Sigmoid colon (tissue), 7 donors: Measurements from ENCODE around the gene SRGAP1. TPM values are rescaled to one million over a fixed set of nuclear protein-coding genes. Genes with fewer than 3 reads are reported as not detected.

Experiments
- DNase-seq: peaks from one replicate; pipeline ENCODE4 v3.0.0-alpha.2; 2019
- H3K27ac ChIP-seq, 4 donors: fragments of 200-600 bp; sonication (generic); one replicate each; pipeline ENCODE4 v1.5.1; 2016 to 2019; ENCODE audit warnings: mild to moderate bottlenecking in 1 of 4
- H3K27me3 ChIP-seq, 3 donors: fragments of 200-600 bp; sonication (generic); one replicate each; pipeline ENCODE4 v1.5.1; 2019; ENCODE audit warnings: mild to moderate bottlenecking in 1 of 3
- H3K36me3 ChIP-seq, 4 donors: fragments of 200-600 bp; sonication (generic); one replicate each; pipeline ENCODE4 v1.5.1; 2016 to 2019
- H3K4me1 ChIP-seq, 4 donors: fragments of 200-600 bp; sonication (generic); one replicate each; pipeline ENCODE4 v1.5.1; 2017 to 2019
- H3K4me3 ChIP-seq, 4 donors: fragments of 200-600 bp; sonication (generic); one replicate each; pipeline ENCODE4 v1.5.1; 2017 to 2019; ENCODE audit warnings: mild to moderate bottlenecking in 2 of 4, moderate library complexity in 1 of 4
- H3K9me3 ChIP-seq, 4 donors: fragments of 200-600 bp in 3 of 4; sonication (generic) in 3 of 4; one replicate each; pipeline versions ENCODE4 v1.5.1 to v1.6.1; 2013 to 2019
- EP300 ChIP-seq, 4 donors: sonication (generic); formaldehyde crosslinking; IDR thresholded peaks; one replicate each; pipeline ENCODE4 v1.6.1; 2017; ENCODE audit warnings: antibody characterized with exemption in 4 of 4
- POLR2A ChIP-seq, 2 donors: fragments of 450-650 bp; IDR thresholded peaks; one replicate each; pipeline ENCODE4 v1.6.1; 2016; ENCODE audit warnings: antibody characterized with exemption in 2 of 2, mild to moderate bottlenecking in 2 of 2, moderate library complexity in 2 of 2
- POLR2AphosphoS5 ChIP-seq, 4 donors: sonication (generic); formaldehyde crosslinking; IDR thresholded peaks; one replicate each; pipeline ENCODE4 v1.6.1; 2017; ENCODE audit warnings: antibody characterized with exemption in 4 of 4
- WGBS, 2 donors: extraction: QIAGEN DNeasy Blood & Tissue Kit; methylation state at CpG; one replicate each; pipeline ENCODE4 v1.1.7; 2013; 5-methylcytosine and 5-hydroxymethylcytosine counted together
- intact Hi-C: fragments of 100-400 bp; cut with DNase I; formaldehyde crosslinking; loops from one replicate; pipeline ENCODE4 v1.15.1; 2023
- polyA plus RNA-seq, 3 donors: library from polyadenylated mRNA; stranded (reverse); fragments of 200-250 nt; gene quantifications; one replicate each; pipeline ENCODE4 v1.2.3, GENCODE V29; 2013
- total RNA-seq, 4 donors: library from RNA; depleted of rRNA; stranded (reverse); fragments of >200 nt; gene quantifications; one replicate each; pipeline ENCODE4 v1.1.0, GENCODE V29; 2016
- TF ChIP-seq, protein P1 (sequence below), 4 experiments: fragments of 450-650 bp in 3 of 4; fragments of 200-600 bp in 1 of 4; IDR thresholded peaks; one replicate each; pipeline ENCODE4 v1.5.1; 2016 to 2019; ENCODE audit warnings: antibody characterized with exemption in 4 of 4, mild to moderate bottlenecking in 3 of 4, moderate library complexity in 2 of 4
- donor health status: healthy with polysubstance abuse.
- donor health status: Bipolar disorder and iron deficiency.
- donor health status: healthy.

SRGAP1 gene
- total and polyA plus RNA-seq, 7 donors: 2.4 to 16.3 (median 5.4) TPM

DNA sequence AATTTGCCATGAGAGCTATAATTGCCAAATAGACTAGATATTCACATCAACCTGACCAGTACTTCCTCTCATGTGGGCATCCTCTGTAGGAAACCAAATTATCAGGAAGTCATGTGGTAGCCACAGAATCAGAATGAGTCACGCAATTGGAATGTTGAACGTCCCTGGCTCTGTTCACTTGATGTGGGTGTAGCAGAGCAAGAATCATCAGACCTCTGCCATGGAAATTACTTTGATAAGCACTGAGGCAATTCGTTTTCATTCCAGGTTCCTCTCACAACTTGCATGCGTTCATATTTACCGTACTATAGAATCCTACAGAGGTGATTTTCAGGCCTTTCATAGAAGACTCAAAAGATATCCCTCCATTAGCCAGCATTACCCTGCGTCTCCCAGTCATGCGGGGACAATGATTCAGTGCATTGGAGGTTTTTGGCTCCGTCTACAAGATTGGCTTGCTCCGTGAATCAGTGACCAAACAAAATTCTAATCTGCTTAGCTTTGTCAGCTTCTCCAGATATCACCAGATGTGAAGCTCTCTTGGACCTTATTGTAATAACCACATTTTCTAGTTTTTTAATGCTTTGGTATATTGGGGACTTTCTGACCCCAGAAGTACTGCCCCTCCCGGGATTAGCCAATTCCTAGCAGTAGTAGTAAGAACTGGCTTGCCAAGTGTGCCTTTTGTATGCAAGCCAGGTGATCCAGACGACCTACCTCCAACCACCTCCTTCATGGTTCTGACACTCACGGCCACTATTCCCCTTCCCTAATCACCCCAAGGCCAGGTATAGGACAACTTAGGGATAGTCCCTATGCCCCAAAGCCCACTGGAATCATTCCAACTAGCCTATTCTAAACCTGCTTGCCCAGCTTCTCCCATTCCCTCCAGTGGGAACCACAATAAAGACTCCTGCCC is 244.2 kb downstream of the SRGAP1 start:
- intact Hi-C loops: no loop called here
- peak; percentile 82 for DNase-seq
- Histone ChIP-seq H3K27ac (peak overlapping the region; percentile 59 to 80 (median 70)), H3K36me3 (no peaks in the 10 kb centered on the region), H3K27me3 (no peaks in the 10 kb centered on the region), H3K9me3 (no peaks in the 10 kb centered on the region), H3K4me3 (no peak overlapping the region), H3K4me1 (peaks cover 0 to 38% (median 30%) of the 10 kb centered on the region in 4 donors)
- TF ChIP-seq POLR2A (IDR thresholded peaks at IDR 0.05) (no peak), EP300 (IDR thresholded peaks at IDR 0.05) (peak in 1 of 4 donors; percentile 43), POLR2AphosphoS5 (IDR thresholded peaks at IDR 0.05) (peak in 2 of 4 donors; percentile 43 to 83)
- WGBS, 2 donors: 20 to 50% methylated on average over 12 of the region's 12 CpGs

DNA sequence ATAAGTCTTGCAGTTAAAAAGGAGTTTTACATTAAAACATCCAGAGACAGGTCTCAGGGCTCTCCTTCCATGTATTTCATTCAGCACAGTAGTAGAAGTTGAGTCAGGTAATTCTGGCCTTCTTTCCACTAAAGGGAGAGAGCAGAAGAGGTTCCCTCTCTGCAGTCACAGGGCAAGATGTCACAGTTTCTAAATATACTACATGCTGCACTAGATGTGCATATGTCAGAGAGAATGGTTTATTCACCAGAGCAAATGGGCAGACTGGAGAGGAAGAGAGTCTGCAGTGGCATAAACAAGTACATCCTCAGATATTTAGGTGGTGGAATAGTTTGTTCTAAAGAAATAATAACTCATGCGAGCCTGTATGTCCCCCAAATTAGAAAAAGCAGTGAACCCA is 245.5 kb downstream of the SRGAP1 start:
- intact Hi-C loops: no loop called here
- H3K27ac ChIP-seq: no peak overlapping the region
- TF ChIP-seq, protein P1, sequence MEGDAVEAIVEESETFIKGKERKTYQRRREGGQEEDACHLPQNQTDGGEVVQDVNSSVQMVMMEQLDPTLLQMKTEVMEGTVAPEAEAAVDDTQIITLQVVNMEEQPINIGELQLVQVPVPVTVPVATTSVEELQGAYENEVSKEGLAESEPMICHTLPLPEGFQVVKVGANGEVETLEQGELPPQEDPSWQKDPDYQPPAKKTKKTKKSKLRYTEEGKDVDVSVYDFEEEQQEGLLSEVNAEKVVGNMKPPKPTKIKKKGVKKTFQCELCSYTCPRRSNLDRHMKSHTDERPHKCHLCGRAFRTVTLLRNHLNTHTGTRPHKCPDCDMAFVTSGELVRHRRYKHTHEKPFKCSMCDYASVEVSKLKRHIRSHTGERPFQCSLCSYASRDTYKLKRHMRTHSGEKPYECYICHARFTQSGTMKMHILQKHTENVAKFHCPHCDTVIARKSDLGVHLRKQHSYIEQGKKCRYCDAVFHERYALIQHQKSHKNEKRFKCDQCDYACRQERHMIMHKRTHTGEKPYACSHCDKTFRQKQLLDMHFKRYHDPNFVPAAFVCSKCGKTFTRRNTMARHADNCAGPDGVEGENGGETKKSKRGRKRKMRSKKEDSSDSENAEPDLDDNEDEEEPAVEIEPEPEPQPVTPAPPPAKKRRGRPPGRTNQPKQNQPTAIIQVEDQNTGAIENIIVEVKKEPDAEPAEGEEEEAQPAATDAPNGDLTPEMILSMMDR (IDR thresholded peaks at IDR 0.05): no peak
- no peak for TF ChIP-seq EP300 (IDR thresholded peaks at IDR 0.05)
- no peaks in the 10 kb centered on the region for H3K27me3 ChIP-seq
- no peaks in the 10 kb centered on the region for H3K36me3 ChIP-seq
- peaks cover 0 to 32% (median 25%) of the 10 kb centered on the region in 4 donors for H3K4me1 ChIP-seq
- WGBS, 2 donors: 91 to 94% methylated on average over 1 of the region's 1 CpG
- DNase-seq: no peak
- H3K4me3 ChIP-seq: no peak overlapping the region
- no peaks in the 10 kb centered on the region for H3K9me3 ChIP-seq

DNA sequence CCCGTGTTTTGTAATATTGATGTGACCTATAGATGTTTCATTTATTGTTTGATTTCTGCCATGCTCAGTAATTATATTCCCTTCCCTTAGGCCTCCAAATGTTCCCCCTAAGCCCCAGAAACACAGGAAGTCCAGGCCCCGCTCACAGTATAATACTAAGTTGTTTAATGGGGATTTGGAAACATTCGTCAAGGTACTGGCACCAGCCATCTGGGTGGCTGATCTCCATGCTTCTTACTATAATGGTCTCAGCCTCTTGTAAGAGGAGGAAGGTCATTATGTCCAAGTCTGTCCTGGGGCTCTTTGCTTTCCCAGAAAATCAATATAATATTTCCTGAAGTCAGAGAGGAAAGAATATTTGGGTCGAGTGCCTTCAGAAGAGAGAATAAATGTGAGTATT is 246.7 kb downstream of the SRGAP1 start:
- intact Hi-C loops: no loop called here
- DNase-seq: no peak
- TF ChIP-seq POLR2AphosphoS5 (IDR thresholded peaks at IDR 0.05): no peak
- Histone ChIP-seq H3K27ac (no peak overlapping the region), H3K9me3 (no peaks in the 10 kb centered on the region), H3K27me3 (no peaks in the 10 kb centered on the region), H3K36me3 (no peaks in the 10 kb centered on the region), H3K4me3 (no peak overlapping the region), H3K4me1 (peaks cover 0 to 29% (median 23%) of the 10 kb centered on the region in 4 donors)
- WGBS, 2 donors: 83 to 84% methylated on average over 4 of the region's 4 CpGs

DNA sequence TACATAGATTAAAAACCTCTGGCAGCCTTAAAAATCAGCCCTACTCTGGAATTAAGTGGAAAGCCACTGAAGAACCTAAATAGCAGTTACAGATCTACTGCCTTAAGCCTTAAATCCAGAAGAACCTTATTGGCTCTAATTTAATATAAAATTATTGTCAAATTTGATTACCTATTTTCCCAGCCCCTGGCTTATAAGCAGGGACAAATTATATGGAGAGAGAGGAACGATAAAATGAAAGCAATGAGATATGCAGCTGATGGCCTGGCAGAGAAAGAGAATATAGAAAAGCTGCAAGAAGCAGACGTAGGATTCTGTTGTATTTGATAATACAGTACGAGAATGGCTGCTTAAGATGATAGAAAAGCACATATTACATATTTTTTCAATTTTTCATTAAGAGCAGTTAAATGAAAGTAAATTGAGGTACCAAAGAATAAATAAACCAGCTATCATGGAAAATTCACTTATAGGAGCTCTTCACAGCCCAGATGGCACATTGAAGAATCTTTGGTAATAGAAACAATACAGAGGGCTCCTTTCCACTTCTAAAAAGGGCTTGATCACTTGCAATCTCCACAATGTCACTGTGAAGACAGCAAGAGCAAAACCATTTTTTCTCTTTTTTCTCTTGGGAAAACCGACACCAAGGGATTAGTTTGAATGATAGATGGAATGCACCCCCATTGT is 248.2 kb downstream of the SRGAP1 start:
- no peak for DNase-seq
- TF ChIP-seq, protein P1 (IDR thresholded peaks at IDR 0.05): no peak
- TF ChIP-seq POLR2AphosphoS5 (IDR thresholded peaks at IDR 0.05) (no peak), EP300 (IDR thresholded peaks at IDR 0.05) (no peak)
- intact Hi-C loops: no loop called here
- Histone ChIP-seq H3K27me3 (no peaks in the 10 kb centered on the region), H3K4me3 (no peak overlapping the region), H3K27ac (no peak overlapping the region), H3K9me3 (no peaks in the 10 kb centered on the region), H3K36me3 (no peaks in the 10 kb centered on the region), H3K4me1 (peaks cover 0 to 22% (median 18%) of the 10 kb centered on the region in 4 donors)
- 91 to 94% methylated on average over 4 of the region's 4 CpGs for WGBS, 2 donors

DNA sequence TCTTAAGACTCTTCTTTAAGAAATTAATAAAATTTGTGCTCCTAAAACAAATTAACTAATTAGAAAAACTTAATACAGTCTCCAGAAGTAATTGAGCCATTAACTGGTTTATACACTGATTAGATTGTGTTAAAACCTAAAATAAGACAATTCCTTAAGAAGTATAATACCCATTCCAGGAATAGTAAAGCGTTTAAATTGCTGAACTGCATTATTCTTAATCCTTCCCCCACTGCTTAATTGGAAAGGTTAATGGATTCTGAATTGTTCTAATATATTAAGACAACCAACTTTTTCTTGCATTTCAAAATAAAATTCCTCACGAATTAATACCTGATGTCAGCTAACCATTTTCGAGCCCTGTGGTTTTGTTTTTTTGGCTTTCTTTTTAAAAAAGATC is 249.2 kb downstream of the SRGAP1 start:
- no peak overlapping the region for H3K27ac ChIP-seq
- WGBS, 2 donors: 92 to 94% methylated on average over 3 of the region's 3 CpGs
- peaks cover 0 to 17% (median 11%) of the 10 kb centered on the region in 4 donors for H3K4me1 ChIP-seq
- H3K4me3 ChIP-seq: no peak overlapping the region
- no peaks in the 10 kb centered on the region for H3K9me3 ChIP-seq
- no peaks in the 10 kb centered on the region for H3K36me3 ChIP-seq
- H3K27me3 ChIP-seq: no peaks in the 10 kb centered on the region
- no peak for TF ChIP-seq EP300 (IDR thresholded peaks at IDR 0.05)
- intact Hi-C loops: no loop called here
- DNase-seq: no peak
